GM19023 (cell line): ENCODE results near the gene PLXDC1.

Source experiments
- ATAC-seq: cut with Tn5 transposase; IDR thresholded peaks from one replicate; pipeline ENCODE4 v1.9.1; 2021; ENCODE audit warnings: mild to moderate bottlenecking, moderate library complexity; ENCODE audit not compliant: unreplicated experiment

The PLXDC1 gene

DNA sequence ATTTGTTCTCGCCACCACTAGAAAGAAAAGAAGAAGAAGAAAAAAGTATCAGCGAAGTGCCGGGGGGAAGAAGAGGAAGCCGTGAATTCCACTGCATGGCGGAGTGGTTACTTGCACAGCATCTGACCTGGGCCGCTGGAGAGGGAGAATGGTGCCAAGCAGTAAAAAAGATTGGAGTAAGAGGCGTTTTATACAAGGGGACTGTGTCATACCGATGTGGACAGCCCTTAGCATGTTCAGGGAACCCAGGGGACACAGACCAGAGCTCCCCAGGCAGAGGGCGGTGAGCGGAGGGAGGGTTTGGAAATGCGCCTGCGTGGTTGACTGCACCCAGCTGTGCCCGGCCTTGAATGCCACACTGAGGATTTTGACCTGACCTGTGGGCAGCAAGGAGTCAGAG lies 52.8 kb downstream of the PLXDC1 start:
- ATAC-seq, result no peak

DNA sequence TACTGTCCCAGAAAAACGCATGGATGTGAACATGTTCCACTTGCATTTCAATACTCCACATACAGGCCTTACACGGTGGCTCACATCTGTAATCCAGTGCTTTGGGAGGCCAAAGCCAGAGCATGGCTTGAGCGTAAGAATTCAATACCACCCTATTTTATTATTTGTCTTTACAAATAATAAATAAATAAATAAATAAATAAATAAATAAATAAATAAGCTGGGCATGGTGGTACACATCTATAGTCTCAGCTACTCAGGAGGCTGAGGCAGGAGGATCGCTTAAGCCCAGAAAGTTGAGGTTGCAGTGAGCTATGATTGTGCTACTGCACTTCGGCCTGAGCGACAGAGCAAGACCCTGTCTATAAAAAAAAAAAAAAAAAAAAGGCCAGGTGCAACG lies 53.9 kb downstream of the PLXDC1 start:
- no peak for ATAC-seq

DNA sequence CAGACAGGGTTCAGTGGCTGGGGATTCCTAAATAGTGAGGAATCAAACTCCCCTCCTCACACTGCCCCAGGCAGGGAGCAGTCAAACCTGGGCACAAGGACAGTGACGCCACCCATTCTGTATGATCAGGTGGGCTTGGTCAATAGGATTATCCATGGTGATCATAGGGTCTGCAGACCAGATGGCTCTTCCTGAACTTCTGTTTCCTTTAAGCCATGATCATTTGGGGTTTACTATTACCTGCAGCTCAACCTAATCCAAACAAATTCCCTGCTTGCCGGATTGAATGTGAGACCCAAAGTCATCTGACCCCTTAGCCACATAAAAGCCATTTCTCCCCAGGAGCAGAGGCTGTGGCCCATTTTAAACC lies 54.3 kb downstream of the PLXDC1 start:
- no peak for ATAC-seq

DNA sequence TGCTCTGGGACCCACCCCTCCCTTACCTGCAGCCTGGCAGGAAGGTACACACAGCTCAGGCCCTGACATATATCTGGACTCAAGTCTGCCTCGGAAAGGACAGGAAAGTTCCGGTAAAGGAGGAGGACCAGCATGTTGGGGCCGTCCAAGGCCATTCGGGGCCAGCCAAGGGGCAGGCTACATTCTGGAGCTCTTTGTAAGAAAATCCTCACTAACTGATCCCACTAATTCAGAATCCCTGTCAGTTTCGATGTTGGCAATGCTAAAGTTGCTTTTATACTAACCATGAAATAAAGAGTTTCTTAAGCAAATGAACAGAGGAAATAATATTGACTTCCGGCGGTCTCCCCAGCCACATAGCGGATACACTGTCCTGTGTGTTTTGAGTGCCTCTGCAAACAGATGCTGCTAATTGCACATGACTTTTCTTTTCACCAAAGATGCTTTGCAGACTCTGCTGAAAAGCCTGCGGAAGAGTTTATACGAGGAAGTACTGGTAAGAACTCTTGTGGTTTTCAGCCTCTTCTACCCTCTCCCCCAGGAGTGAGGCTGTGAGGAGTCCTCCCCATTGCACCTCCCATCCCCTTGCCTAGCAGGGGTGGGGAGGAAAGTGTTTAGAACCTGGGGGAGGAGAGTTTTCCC lies 54.8 kb downstream of the PLXDC1 start:
- no peak for ATAC-seq

DNA sequence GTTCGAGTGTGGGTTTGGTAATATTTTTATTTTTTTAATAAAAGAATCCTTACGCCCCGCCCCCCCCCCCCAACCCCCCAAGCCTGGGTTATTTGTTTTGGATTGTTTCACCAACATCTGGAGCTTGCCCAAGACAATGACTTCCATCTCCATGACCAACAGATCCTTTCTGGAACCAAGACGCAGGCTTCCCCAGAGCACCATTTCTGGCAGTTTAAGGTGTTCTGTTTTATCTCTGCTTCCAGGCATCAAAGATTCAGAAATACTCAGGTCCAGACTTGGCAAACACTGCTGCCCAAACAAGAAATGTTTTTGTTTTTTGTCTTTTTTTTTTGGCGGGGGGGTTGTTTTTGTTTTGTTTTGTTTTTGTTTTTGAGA lies 56.1 kb downstream of the PLXDC1 start:
- no peak for ATAC-seq

DNA sequence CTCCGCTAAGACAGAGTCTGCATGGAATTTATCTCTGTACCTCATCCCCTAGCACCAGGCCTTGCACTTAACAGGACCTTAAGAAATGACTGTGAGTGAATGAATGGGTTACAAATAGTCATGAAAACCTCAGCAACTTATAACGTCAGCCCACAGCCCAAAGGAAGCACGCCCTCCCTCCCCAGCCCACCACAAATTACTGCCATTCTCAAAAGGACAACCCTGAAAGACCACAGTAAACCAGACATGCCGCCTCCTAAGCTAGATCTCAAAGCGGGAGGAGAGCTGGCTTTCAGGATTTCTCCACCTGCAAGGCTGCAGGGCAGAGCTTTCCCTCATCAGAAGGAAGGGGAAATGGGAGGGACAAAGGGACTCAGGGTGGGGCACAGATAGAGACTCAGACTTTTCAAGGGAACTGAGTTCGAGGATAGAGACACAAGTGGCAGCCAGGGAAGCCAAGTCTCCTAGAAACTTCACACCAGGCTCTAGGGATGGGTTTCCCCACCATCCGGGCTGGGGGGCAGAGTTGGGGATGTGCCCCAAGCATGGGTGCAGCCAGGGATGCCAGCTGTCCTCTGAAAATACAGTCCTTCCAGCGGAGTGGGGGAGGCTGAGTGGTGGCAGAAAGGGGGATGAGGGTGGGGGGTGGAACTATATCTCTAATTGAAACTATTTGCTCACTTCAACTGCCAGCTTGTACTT lies 56.7 kb downstream of the PLXDC1 start:
- ATAC-seq, result no peak

DNA sequence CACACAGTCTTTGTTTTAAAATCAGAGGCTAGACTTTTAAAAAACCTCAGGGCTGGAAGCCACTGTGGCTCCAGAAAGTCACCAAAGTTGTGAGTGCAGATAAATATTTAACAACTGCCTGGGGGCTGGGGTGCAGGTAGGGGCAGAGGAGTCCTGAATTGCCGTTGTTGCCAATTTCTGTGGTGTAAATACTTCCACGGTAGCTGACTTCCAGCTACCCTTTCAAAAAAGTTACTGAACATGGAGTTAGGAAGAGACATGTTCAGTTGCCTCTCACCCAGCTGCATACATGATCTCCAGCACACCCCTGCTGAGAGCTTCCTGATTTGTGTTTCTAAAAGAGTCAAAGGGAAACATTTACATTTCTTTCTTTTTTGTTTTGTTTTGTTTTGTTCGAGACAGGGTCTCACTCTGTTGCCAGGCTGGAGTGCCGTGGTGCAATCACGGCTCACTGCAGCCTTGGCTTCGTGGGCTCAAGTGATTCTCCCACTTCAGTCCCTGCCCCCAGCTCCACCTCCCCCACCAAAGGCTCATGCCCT lies 58.7 kb downstream of the PLXDC1 start:
- ATAC-seq, result no peak

DNA sequence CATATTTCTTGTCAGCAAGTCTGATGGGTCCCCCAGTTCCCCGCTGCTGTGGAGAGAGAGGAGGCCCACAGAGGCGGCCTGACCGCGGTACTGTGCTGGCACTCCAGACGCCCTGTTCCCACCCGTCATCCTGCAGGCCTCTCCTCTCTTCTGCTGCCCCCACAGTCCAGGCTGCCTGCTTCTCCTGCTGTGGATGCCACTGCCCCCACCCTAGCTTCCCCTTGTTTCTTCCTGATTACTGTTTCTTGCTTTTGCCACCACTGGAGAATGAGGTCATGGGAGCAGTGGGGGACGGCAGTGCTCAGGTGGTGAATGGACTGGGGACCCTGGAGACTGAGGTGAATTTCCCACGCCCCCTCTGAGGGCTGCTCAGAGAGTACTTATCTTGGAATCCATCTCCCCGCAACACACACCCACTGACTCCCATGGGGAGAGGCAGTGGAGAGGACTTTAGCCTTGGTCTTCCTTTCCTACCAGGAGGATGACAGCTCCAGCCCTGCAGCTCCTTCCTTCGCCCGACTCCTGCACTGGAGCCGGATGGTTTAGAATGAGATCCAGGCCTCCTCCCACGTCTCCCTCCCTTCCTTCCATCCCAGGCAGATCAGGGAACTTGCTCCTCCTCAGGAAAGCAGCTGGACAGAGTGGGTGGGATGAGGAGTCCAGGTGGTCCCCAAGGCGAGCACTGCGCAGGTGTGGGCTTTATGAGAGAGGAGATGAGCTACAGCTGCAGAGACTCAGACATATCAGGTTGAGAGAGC lies 60.4 kb downstream of the PLXDC1 start:
- no peak for ATAC-seq

DNA sequence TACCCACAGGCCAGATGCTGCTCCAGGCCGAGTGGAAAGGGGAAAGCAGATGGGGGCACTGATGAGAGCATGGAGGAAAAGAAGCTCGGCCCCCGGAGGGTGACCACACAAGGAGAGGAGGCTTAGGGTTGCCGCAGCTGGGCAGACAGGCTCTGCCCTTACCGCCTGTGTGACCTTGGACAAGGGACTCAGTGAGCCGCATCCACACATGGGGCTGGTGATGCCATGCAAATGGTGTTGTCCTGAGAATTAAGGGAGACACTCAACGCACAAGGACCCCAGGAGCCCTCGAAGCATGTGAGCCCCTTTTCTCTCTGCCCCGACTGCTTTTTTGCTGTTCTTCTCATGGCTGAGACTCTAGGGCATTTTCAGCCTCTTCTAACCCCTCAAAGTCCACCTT lies 61.0 kb downstream of the PLXDC1 start:
- ATAC-seq, result no peak

DNA sequence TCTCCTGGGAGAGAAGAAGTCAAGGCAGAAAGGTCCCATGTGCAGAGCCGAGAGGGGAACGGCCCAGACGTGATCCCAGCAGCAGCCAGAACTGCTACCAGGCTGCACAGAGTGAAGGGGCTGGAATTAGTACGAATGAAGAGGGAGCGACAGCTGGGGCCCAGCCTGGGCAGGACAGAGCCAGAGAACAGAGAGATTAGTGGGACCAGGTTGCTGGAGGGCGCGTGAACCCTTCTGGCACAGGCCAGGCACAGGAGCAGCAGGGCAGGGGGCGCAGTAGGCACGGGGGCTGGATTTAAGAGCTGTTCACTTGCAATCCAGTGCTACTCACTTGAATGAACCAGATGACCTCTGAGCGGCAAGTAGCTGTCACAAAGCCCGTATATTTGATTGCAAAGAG lies 66.9 kb downstream of the PLXDC1 start:
- ATAC-seq, result no peak

DNA sequence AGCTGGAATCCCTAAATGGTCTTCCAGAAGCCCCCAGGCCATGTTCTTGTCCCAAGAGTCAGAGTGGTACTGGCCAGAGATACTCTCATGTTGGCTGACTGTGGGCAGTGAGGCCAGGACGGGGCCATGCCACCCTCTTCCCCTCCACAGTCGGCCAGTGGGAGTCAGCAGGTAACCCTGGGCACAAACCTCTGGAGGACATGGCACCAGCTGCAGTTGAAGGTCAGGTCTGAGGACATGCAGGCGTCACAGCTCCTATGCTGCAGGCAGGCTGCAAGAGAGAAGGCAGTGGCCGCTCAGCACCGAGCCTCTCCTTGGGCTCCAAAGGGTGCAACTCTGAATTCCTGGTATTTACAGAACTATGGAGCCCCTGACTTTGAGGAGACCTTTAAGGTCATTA lies 68.2 kb downstream of the PLXDC1 start:
- ATAC-seq, result no peak

DNA sequence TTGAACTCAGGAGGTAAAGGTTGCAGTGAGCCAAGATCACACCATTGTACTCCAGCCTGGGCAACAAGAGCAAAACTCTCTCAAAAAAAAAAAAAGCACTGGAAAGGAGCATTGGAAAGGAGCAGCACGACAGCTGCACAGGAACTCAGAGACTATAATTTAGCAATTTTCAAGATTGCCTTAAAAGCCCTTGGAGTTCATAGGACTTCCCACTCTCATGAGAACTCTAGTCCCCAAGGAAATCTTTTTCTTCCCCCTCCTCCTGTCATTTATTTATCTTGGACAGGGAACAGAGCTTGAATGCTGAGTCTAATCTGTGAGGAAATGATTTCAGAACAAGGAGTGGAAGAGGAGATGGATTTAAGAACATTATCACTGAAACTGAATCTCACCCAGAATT lies 69.0 kb downstream of the PLXDC1 start:
- no peak for ATAC-seq

DNA sequence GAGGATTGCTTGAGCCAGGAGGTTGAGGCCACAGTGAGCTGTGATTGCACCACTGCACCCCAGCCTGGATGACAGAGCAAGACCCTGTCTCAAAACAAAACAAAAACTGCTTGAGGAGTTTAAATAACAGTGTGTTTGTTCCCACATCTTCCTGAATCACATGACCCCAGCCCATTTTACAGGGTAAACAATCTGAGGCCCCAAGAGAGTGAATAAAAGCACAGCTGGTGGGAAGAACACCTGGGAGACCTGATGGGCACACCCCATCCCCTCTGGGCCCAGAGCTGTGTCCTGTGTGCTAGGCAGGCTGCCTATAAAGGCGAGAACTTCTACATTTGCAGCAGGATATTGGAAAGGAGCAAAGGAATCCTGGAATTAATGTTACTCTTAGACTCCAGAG lies 69.6 kb downstream of the PLXDC1 start:
- ATAC-seq, result no peak

DNA sequence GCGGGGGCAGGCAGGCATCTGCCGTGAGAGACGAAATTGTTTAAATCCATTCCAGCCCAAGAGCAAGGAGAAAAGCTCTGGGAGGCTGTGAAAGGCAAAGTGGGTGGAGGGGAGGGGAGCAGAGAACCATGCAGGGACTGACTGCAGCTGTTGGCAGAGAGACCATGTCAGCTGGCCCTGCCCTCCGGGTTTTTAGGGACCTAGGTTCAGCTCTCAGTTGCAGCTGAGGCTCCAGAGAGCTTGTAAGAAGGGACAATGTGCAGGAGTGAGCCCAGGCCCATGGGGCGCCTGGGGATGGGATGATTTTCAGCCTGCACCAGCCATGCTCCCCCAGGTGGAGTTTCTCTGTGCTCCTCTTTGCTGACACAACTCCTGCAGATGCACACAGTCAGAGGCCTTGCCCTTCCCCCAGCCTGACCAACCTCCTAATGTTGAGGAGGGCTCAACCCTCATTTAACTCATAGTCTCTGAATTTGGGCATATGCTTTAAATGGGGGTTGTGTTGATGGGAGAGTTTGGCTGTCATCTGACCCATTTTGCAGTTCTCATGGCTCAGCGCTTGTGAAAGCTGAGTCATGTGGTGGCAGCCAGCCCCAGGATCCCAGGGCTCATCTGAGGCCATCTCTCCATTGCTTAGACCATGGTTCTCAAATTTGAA lies 70.9 kb downstream of the PLXDC1 start:
- no peak for ATAC-seq

DNA sequence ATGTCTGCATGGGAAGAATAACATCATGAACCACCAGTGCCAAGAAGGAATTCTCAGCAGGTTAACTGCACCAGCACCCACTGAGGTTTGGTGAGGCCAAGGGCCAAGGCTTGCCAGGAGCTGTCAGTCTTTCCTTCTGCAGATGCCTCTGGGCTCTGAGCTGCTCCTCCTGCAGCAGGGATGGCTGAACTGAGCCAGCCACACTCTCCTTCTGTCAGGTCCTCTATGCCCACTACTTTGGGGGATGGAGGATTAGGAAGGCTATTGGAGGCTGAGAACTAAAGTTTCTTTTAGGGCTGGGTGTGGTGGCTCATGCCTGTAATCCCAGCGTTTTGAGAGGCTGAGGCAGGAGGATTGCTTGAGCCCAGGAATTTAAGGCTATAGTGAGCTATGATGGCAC lies 71.6 kb downstream of the PLXDC1 start:
- ATAC-seq, result no peak

DNA sequence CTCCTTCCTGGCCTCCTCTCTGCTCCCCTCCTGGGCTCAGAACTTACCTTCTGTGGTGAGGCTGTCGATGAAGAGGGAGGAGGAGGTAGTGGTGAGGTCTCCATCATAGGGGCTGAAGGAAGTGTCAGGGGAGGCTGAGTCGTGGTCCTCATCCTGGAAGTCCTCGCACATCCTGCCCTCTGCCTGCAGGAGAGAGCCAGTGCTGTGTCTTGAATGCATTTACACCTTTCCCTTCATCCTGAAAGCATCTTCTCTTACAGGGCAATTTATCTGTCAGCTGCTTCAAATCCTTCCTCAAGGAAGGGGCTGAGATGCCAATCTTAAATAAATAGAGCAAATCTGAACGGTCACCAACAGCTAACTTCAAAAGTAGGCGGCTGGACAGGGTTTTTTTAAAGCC lies 73.6 kb downstream of the PLXDC1 start:
- ATAC-seq, result no peak

DNA sequence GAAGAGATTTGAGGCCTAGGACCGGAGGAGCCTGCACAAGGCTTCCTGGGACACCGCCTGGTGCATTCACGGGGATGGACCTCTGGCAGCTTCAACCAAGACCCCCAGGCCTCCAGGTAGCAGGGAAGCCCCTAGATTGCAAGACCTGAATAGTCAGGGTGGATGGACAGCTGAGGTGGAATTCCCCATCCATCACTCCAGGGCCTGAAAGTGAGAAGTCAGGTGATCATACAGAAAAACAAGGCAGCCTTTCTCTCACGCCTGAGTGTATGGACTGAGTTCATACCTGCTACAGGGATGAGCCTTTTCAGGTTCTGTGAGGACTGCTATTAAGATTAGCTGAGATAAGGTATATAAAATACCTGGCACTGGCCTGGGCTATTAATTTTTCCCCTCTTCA lies 74.2 kb downstream of the PLXDC1 start:
- ATAC-seq, result no peak

DNA sequence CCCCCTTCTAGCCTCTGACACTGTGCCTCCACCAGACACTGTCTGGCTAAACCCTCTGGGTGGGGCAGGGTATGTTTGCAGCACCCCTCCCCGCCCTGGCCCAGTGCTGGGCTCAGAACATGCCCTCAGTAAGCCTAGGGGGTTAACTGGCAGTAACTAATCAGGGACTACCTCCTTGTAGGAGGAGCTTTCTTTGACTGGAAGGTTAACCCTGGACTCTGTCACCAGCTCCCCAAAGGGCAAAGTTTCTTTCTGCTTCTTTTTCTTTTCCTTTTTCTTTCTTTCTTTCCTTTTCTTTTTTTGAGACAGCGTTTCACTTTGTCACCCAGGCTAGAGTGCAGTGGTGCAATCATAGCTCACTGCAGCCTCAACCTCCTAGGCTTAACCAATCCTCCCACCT lies 76.8 kb downstream of the PLXDC1 start:
- ATAC-seq, result no peak

DNA sequence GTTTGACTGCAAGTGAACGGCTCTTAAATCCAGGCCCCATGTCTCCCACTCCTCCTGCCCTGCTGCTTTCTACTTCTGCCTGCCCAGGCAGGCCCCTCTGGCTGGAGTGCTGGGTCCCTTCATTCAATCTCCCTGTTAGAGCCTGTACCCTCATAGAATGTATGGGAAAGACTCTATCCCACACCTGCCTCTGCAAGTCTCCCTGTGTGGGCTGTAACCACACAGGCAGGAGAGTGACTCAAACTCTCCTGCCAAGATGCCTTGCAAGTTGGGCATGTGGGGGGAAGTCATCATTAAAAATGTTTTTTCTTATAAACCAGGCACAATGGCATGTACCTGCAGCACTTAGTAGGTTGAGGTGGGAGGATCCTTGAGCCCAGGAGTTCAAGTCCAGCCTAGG lies 77.5 kb downstream of the PLXDC1 start:
- no peak for ATAC-seq

DNA sequence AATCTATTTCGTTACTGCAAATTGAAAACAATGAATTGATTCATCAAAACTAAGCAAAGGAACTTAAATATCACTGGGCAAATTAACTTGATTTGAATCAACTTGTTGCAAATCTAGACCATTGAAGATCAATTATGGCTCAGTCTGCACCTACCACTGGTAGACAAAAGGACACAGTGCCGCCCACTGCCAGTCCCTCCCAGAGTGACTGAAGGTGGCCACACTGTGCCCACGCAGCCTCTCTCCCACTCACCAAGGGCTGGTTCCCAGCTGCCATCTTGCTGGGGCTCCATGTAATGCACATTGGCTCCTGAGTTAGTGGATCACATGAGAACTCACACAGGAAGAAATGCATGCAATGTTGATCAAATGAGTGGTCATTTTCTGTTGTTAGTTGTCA lies 78.1 kb downstream of the PLXDC1 start:
- ATAC-seq, result no peak

DNA sequence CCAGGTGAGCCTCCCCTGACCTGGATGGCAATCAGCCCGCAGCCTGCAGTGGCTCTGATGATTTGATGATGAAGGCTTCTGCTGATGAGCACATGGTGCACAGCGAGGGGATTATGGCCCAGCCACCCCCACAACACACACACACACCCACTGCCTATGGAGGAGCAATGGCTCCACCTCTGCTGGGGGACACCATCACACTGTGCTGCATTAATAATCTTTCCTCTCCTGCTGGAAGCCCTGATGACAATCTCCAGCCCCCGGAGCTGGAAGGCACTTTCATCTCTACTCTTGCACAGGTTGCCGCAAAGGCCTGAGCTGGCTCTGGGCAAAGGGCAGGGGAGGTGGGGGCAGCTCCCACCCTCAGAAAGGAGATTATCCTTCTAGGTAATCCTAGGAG lies 79.9 kb downstream of the PLXDC1 start:
- no peak for ATAC-seq
